Tibial nerve (tissue), 4 donors: ENCODE data around the gene ARSB.

ENCODE experiments used
- EP300 ChIP-seq, 2 donors: sonication (generic); formaldehyde crosslinking; IDR thresholded peaks; one replicate each; pipeline ENCODE4 v1.6.1; 2017; ENCODE audit warnings: antibody characterized with exemption in 2 of 2, mild to moderate bottlenecking in 1 of 2
- POLR2A ChIP-seq, 2 donors: fragments of 450-650 bp; IDR thresholded peaks; one replicate each; pipeline ENCODE4 v1.6.1; 2017; ENCODE audit warnings: antibody characterized with exemption in 2 of 2, mild to moderate bottlenecking in 2 of 2, moderate library complexity in 2 of 2
- TF ChIP-seq, protein P1 (sequence below), 5 experiments: fragments of 200-600 bp in 3 of 5; fragments of 450-650 bp in 2 of 5; sonication (generic) in 3 of 5; IDR thresholded peaks; one replicate each; pipeline ENCODE4 v1.5.1; 2016 to 2019; ENCODE audit warnings: antibody characterized with exemption in 5 of 5, mild to moderate bottlenecking in 3 of 5, moderate library complexity in 2 of 5

DNA sequence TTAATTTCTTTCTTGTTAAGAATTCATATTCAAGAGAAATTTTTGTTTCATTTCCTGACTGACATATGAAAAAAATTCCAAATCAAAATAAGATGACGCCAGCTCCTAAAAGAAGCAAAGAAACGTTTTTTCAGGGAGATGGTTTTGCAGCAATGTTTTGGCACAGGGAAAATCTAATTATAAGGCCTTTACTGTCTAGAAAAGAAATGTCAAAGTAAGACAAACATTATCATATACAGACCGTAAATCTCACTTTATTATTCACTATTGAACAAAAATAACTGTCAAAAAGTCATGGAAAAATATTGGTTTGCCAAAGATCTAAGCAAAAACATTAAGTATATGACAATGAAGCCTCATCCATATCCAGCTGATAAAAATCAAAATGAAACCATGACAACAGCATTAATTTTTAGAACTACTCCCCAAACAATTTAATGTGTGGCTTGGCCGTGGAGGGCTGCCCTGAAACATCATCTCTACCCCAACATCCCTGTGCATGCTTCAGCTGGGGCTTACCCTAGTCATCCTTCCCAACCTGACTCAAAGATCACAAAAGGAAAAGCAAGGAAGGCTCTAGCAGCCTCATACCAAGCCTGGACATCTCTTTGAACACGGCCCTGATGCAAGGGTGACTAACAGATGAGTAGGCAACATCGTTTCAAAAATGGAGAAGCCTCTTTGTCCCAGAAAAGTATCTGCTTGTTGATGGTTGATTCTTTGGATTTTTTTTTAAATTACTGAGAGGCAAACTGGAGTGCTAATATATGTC lies 95.6 kb downstream of the ARSB start:
- TF ChIP-seq EP300 (IDR thresholded peaks at IDR 0.05) (no peak), POLR2A (IDR thresholded peaks at IDR 0.05) (no peak)
- TF ChIP-seq, protein P1, sequence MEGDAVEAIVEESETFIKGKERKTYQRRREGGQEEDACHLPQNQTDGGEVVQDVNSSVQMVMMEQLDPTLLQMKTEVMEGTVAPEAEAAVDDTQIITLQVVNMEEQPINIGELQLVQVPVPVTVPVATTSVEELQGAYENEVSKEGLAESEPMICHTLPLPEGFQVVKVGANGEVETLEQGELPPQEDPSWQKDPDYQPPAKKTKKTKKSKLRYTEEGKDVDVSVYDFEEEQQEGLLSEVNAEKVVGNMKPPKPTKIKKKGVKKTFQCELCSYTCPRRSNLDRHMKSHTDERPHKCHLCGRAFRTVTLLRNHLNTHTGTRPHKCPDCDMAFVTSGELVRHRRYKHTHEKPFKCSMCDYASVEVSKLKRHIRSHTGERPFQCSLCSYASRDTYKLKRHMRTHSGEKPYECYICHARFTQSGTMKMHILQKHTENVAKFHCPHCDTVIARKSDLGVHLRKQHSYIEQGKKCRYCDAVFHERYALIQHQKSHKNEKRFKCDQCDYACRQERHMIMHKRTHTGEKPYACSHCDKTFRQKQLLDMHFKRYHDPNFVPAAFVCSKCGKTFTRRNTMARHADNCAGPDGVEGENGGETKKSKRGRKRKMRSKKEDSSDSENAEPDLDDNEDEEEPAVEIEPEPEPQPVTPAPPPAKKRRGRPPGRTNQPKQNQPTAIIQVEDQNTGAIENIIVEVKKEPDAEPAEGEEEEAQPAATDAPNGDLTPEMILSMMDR (IDR thresholded peaks at IDR 0.05), result no peak
